HL-60/S4 treated with retinoic acid at 250 ng/mL for 4 days and 3 days (cell line): Measurements from ENCODE around the gene MAGI2.
"Not testable (repeated sequence)": the region's sequence is repeated elsewhere in the genome, so short reads cannot be mapped to it uniquely, and the experiment has no call there.

Experiments
- in situ Hi-C: fragments of 300-500 bp; cut with MboI; formaldehyde crosslinking; loops from 2 replicates; pipeline ENCODE4 v1.7.0; 2022; ENCODE audit warnings: low sequenced_read_pairs

Gene MAGI2

GRCh38 chr7:79452032-79452494 lies 1.4 kb downstream of the MAGI2 start:
- in situ Hi-C loops, result no loop called here

- in situ Hi-C loops, result no loop called here
Measured at GRCh38 chr7:79451580-79451979, 1.9 kb downstream of the MAGI2 start.

GRCh38 chr7:79442766-79443165 lies 10.7 kb downstream of the MAGI2 start:
- in situ Hi-C loops, result not testable (repeated sequence)

GRCh38 chr7:79436378-79436777 lies 17.1 kb downstream of the MAGI2 start:
- in situ Hi-C loops, result no loop called here

GRCh38 chr7:79434867-79435266 lies 18.6 kb downstream of the MAGI2 start:
- in situ Hi-C loops, result no loop called here

- in situ Hi-C loops, result no loop called here
Measured at GRCh38 chr7:79434098-79434497, 19.4 kb downstream of the MAGI2 start.

GRCh38 chr7:79430391-79430790 lies 23.1 kb downstream of the MAGI2 start:
- in situ Hi-C loops, result no loop called here

- in situ Hi-C loops, result no loop called here
Measured at GRCh38 chr7:79425665-79426064, 27.8 kb downstream of the MAGI2 start.

GRCh38 chr7:79421751-79422150 lies 31.7 kb downstream of the MAGI2 start:
- in situ Hi-C loops, result no loop called here

GRCh38 chr7:79420464-79420863 lies 33.0 kb downstream of the MAGI2 start:
- in situ Hi-C loops, result no loop called here

GRCh38 chr7:79414910-79415309 lies 38.6 kb downstream of the MAGI2 start:
- in situ Hi-C loops, result no loop called here

GRCh38 chr7:79412915-79413314 lies 40.6 kb downstream of the MAGI2 start:
- in situ Hi-C loops, result no loop called here

GRCh38 chr7:79412438-79412837 lies 41.0 kb downstream of the MAGI2 start:
- in situ Hi-C loops, result no loop called here

GRCh38 chr7:79410345-79410744 lies 43.1 kb downstream of the MAGI2 start:
- in situ Hi-C loops, result no loop called here

GRCh38 chr7:79407351-79407750 lies 46.1 kb downstream of the MAGI2 start:
- in situ Hi-C loops, result no loop called here

GRCh38 chr7:79406371-79406770 lies 47.1 kb downstream of the MAGI2 start:
- in situ Hi-C loops, result no loop called here

- in situ Hi-C loops, result no loop called here
Measured at GRCh38 chr7:79405368-79405767, 48.1 kb downstream of the MAGI2 start.

GRCh38 chr7:79403879-79404278 lies 49.6 kb downstream of the MAGI2 start:
- in situ Hi-C loops, result no loop called here

- in situ Hi-C loops, result no loop called here
Measured at GRCh38 chr7:79403451-79403850, 50.0 kb downstream of the MAGI2 start.

GRCh38 chr7:79401254-79401653 lies 52.2 kb downstream of the MAGI2 start:
- in situ Hi-C loops, result no loop called here

GRCh38 chr7:79400222-79400621 lies 53.2 kb downstream of the MAGI2 start:
- in situ Hi-C loops, result no loop called here

GRCh38 chr7:79398138-79398749 lies 55.2 kb downstream of the MAGI2 start:
- in situ Hi-C loops, result no loop called here

GRCh38 chr7:79386688-79387422 lies 66.6 kb downstream of the MAGI2 start:
- in situ Hi-C loops, result no loop called here
